IMR-90 (cell line): ENCODE results near the gene ZNF219. TPM values are rescaled to one million over a fixed set of nuclear protein-coding genes. Genes with fewer than 3 reads are reported as not detected.

Experiments used
- ATAC-seq: fragments of 200-7000 bp; cut with Tn5 transposase; 2 replicates; pipeline ENCODE4 v1.9.1; 2020; ENCODE audit warnings: low read depth, mild to moderate bottlenecking, moderate library complexity
- BruUV-seq: library from RNA; stranded (reverse); fragments of 400-500 nt; replicated peaks from 2 replicates; lab custom pipeline; 2021; lab: Mats Ljungman, UMichigan
- CTCF ChIA-PET: fragments of 300-600 bp; formaldehyde crosslinking; extraction: SDS; loops from one replicate; lab custom pipeline; 2021; ENCODE audit warnings: antibody characterized with exemption; lab: Yijun Ruan, JAX
- POLR2A ChIA-PET: fragments of 300-600 bp; sonication (Branson Sonifier 250); formaldehyde crosslinking; loops from one replicate; lab custom pipeline; 2022; ENCODE audit warnings: antibody characterized with exemption; ENCODE audit not compliant: unreplicated experiment; lab: Charles Lee
- DNase-seq: peaks from one replicate; pipeline ENCODE4 v3.0.0; 2013
- H2AFZ ChIP-seq: replicated peaks from 2 replicates; pipeline ENCODE3; 2013; ENCODE audit warnings: low read length, mild to moderate bottlenecking; ENCODE audit not compliant: poor library complexity
- H2AK5ac ChIP-seq: 2 replicates; pipeline ENCODE4 v1.6.1; 2013; ENCODE audit warnings: low read depth, low read length, inconsistent platforms
- H2AK9ac ChIP-seq: replicated peaks from 2 replicates; pipeline ENCODE3; 2013; ENCODE audit warnings: mild to moderate bottlenecking, low read depth, low read length, moderate library complexity; ENCODE audit not compliant: poor library complexity
- H2BK120ac ChIP-seq: 2 replicates; pipeline ENCODE4 v1.6.1; 2013; ENCODE audit warnings: low read depth, low read length, inconsistent platforms
- H2BK15ac ChIP-seq: 3 replicates; pipeline ENCODE4 v1.6.1; 2013; ENCODE audit warnings: low read depth, low read length, inconsistent platforms
- H2BK20ac ChIP-seq: 2 replicates; pipeline ENCODE4 v1.6.1; 2013; ENCODE audit warnings: low read depth, mild to moderate bottlenecking, inconsistent platforms, low read length, moderate library complexity
- H2BK5ac ChIP-seq: 2 replicates; pipeline ENCODE4 v1.6.1; 2013; ENCODE audit warnings: mild to moderate bottlenecking, low read depth, low read length, inconsistent platforms; ENCODE audit not compliant: poor library complexity, severe bottlenecking
- H3K14ac ChIP-seq: replicated peaks from 2 replicates; pipeline ENCODE4 v1.6.1; 2013; ENCODE audit warnings: low read depth, low read length, inconsistent platforms
- H3K18ac ChIP-seq: 2 replicates; pipeline ENCODE4 v1.6.1; 2013; ENCODE audit warnings: low read depth, low read length, control low read depth
- H3K23ac ChIP-seq: 2 replicates; pipeline ENCODE4 v1.6.1; 2013; ENCODE audit warnings: low read depth, low read length, inconsistent platforms
- H3K27ac ChIP-seq: 2 replicates; pipeline ENCODE4 v1.5.1; 2013; ENCODE audit warnings: mild to moderate bottlenecking, control low read depth, low read length; ENCODE audit not compliant: insufficient read depth
- H3K27me3 ChIP-seq: 2 replicates; pipeline ENCODE4 v1.6.1; 2013; ENCODE audit warnings: low read length; ENCODE audit not compliant: control insufficient read depth, insufficient read depth
- H3K36me3 ChIP-seq: 2 replicates; pipeline ENCODE4 v1.6.1; 2013; ENCODE audit warnings: low read length, mixed read lengths; ENCODE audit not compliant: control insufficient read depth, insufficient read depth
- H3K4ac ChIP-seq: 2 replicates; pipeline ENCODE4 v1.6.1; 2013; ENCODE audit warnings: low read depth, low read length, inconsistent platforms
- H3K4me1 ChIP-seq: 2 replicates; pipeline ENCODE4 v1.6.1; 2013; ENCODE audit warnings: low read length, mixed read lengths; ENCODE audit not compliant: control insufficient read depth, insufficient read depth
- H3K4me2 ChIP-seq: 2 replicates; pipeline ENCODE4 v1.6.1; 2013; ENCODE audit warnings: low read depth, mild to moderate bottlenecking, control low read depth, low read length, moderate library complexity
- H3K4me3 ChIP-seq: 2 replicates; pipeline ENCODE4 v1.5.1; 2013; ENCODE audit warnings: low read depth, mild to moderate bottlenecking, control low read depth, low read length, moderate library complexity; ENCODE audit not compliant: insufficient read depth
- H3K56ac ChIP-seq: 2 replicates; pipeline ENCODE4 v1.6.1; 2013; ENCODE audit warnings: low read length, inconsistent platforms; ENCODE audit not compliant: insufficient read depth; ENCODE audit errors: extremely low read depth
- H3K79me1 ChIP-seq, 2 experiments: 2 replicates each; pipeline ENCODE4 v1.6.1; 2013; ENCODE audit warnings: low read length in 2 of 2, inconsistent platforms in 1 of 2, low read depth in 1 of 2
- H3K9ac ChIP-seq: 2 replicates; pipeline ENCODE4 v1.6.1; 2013; ENCODE audit warnings: low read depth, low read length, control low read depth
- H3K9me1 ChIP-seq: 2 replicates; pipeline ENCODE4 v1.6.1; 2013; ENCODE audit warnings: low read length, inconsistent platforms; ENCODE audit not compliant: insufficient read depth
- H3K9me3 ChIP-seq: 2 replicates; pipeline ENCODE4 v1.6.1; 2013; ENCODE audit warnings: low read length; ENCODE audit not compliant: control insufficient read depth, insufficient read depth
- H4K20me1 ChIP-seq: 2 replicates; pipeline ENCODE4 v1.6.1; 2013; ENCODE audit warnings: low read length, inconsistent platforms; ENCODE audit not compliant: insufficient read depth
- H4K5ac ChIP-seq: 2 replicates; pipeline ENCODE4 v1.6.1; 2013; ENCODE audit warnings: mild to moderate bottlenecking, low read depth, low read length, control low read depth
- H4K8ac ChIP-seq, 2 experiments: 2 replicates each; pipeline ENCODE4 v1.6.1; 2013; ENCODE audit warnings: low read depth in 2 of 2, low read length in 2 of 2, control low read depth in 1 of 2, inconsistent platforms in 1 of 2
- H4K91ac ChIP-seq: 2 replicates; pipeline ENCODE4 v1.6.1; 2013; ENCODE audit warnings: low read depth, low read length, inconsistent platforms; ENCODE audit not compliant: insufficient read depth
- CTCF ChIP-seq: conservative IDR thresholded peaks from 2 replicates; pipeline ENCODE4 v1.5.1; 2012; ENCODE audit warnings: mild to moderate bottlenecking, low read depth, low read length, improper control_type of control experiment
- FOS ChIP-seq: fragments of 150-350 bp; IDR thresholded peaks from 2 replicates; pipeline ENCODE4 v1.6.1; 2016; ENCODE audit warnings: low read depth, low read length
- RAD21 ChIP-seq: IDR thresholded peaks from 2 replicates; pipeline ENCODE4 v1.6.1; 2012; ENCODE audit warnings: low read length, improper control_type of control experiment
- SMC3 ChIP-seq: fragments of 150-350 bp; IDR thresholded peaks from 2 replicates; pipeline ENCODE4 v1.6.1; 2016; ENCODE audit warnings: low read depth, mild to moderate bottlenecking, antibody characterized with exemption, low read length, moderate library complexity
- WGBS, 2 experiments: methylation state at CpG; one replicate each; pipeline versions ENCODE4 v1.1.5 to v1.1.7; 2013; ENCODE audit warnings: missing lambda C conversion rate in 2 of 2; ENCODE audit not compliant: insufficient read length in 1 of 2; ENCODE audit errors: extremely low coverage in 2 of 2; 5-methylcytosine and 5-hydroxymethylcytosine counted together
- dilution Hi-C: fragments of 300-500 bp; cut with HindIII; formaldehyde crosslinking; loops from one replicate; pipeline ENCODE4 v1.14.3; 2018; ENCODE audit warnings: low sequenced_read_pairs; ENCODE audit not compliant: unreplicated experiment
- in situ Hi-C: fragments of 300-500 bp; cut with MboI; formaldehyde crosslinking; loops from 3 replicates; pipeline ENCODE4 v1.14.3; 2019; ENCODE audit warnings: low sequenced_read_pairs, inconsistent platforms, mixed read lengths
- intact Hi-C: fragments of 100-400 bp; cut with micrococcal nuclease; formaldehyde crosslinking; loops from 2 replicates; pipeline ENCODE4 v1.10.0; 2022
- polyA plus RNA-seq, 3 experiments: library from polyadenylated mRNA; depleted of rRNA; stranded (reverse); fragments of >200 nt; gene quantifications; 2 replicates each; pipeline ENCODE4 v1.2.3, GENCODE V29; 2012; ENCODE audit warnings: low replicate concordance in 1 of 3
- total RNA-seq: library from RNA; depleted of rRNA; stranded (reverse); fragments of >200 nt; gene quantifications from 2 replicates; pipeline ENCODE4 v1.2.3, GENCODE V29; 2012

Gene ZNF219
- total and polyA plus RNA-seq, 2 of the 4 experiments (the other 2 are of a cell fraction), result 0.90 to 3.8 TPM

- no peaks in the 10 kb centered on the region for H3K9me3 ChIP-seq
Observed at GRCh38 chr14:21105095-21105494, 6.6 kb upstream of the ZNF219 start.

More at GRCh38 chr14:21105095-21105494, 6.6 kb upstream of the ZNF219 start:
- H3K18ac ChIP-seq, result no peak overlapping the region
- intact Hi-C loops, result loop anchor here (2.0 to 5.0 kb wide), 2 partner anchors 18 to 408 kb away; no protein-coding TSS in a partner anchor
- H2BK5ac ChIP-seq, result no peak overlapping the region
- no peak overlapping the region for H3K9ac ChIP-seq
- no peak overlapping the region for H3K4ac ChIP-seq
- no peak overlapping the region for H3K4me2 ChIP-seq
- no peak for TF ChIP-seq RAD21
- no peak for TF ChIP-seq SMC3
- no peak for TF ChIP-seq FOS
- TF ChIP-seq CTCF, result no peak
- no peak overlapping the region for H3K27ac ChIP-seq
- H3K14ac ChIP-seq, result no peak overlapping the region
- DNase-seq (no peak), ATAC-seq (no peak)
- ChIA-PET POLR2A (interaction anchor here (0.9 kb wide), 1 partner anchor 111 kb away, joined by 5 read pairs; no protein-coding TSS in a partner anchor), CTCF (interaction anchor here (0.5 to 4.2 kb wide), 14 partner anchors 13 to 90 kb away, joined by 3 to 44 read pairs (median 4); no protein-coding TSS in a partner anchor)
- H3K27me3 ChIP-seq, result no peaks in the 10 kb centered on the region
- H2AK5ac ChIP-seq, result no peak overlapping the region
- H2BK15ac ChIP-seq, result no peak overlapping the region
- H2AFZ ChIP-seq, result no peak overlapping the region
- no peak overlapping the region for H2AK9ac ChIP-seq
- no peak overlapping the region for H2BK120ac ChIP-seq
- BruUV-seq, result no TSS peak
- peaks cover 3% of the 10 kb centered on the region; the same call in 1 of the 2 replicates for H3K9me1 ChIP-seq
- no peak overlapping the region for H3K4me3 ChIP-seq
- H4K5ac ChIP-seq, result no peak overlapping the region
- H3K56ac ChIP-seq, result no peak overlapping the region
- no peaks in the 10 kb centered on the region for H3K79me1 ChIP-seq
- H2BK20ac ChIP-seq, result no peak overlapping the region
- H3K4me1 ChIP-seq, result peaks cover 4% of the 10 kb centered on the region
- dilution Hi-C loops, result no loop called here
- no peak overlapping the region for H3K23ac ChIP-seq
- no peaks in the 10 kb centered on the region for H4K20me1 ChIP-seq
- H4K8ac ChIP-seq, result no peak overlapping the region
- H3K36me3 ChIP-seq, result no peaks in the 10 kb centered on the region
- 82% methylated on average over 2 of the region's 8 CpGs; no CpG with 5 or more reads in 1 of the 2 experiments for WGBS, 2 experiments
- no peak overlapping the region for H4K91ac ChIP-seq
- in situ Hi-C loops, result no loop called here
